KMS-11 (cell line): ENCODE results near the gene KRTAP10-3.

Source experiments
- H2AFZ ChIP-seq: fragments of 200-600 bp; sonication (generic); 2 replicates; pipeline ENCODE4 v1.6.1; 2016; ENCODE audit warnings: antibody characterized with exemption, mixed run types, low read depth
- H3K27ac ChIP-seq: fragments of 200-600 bp; sonication (generic); 2 replicates; pipeline ENCODE4 v1.6.1; 2016; ENCODE audit warnings: mild to moderate bottlenecking, mixed run types
- H3K27me3 ChIP-seq: fragments of 200-600 bp; sonication (generic); 2 replicates; pipeline ENCODE4 v1.6.1; 2017; ENCODE audit warnings: mild to moderate bottlenecking, low read depth, mixed run types, moderate library complexity; ENCODE audit not compliant: insufficient read depth
- H3K36me3 ChIP-seq: fragments of 200-600 bp; sonication (generic); 2 replicates; pipeline ENCODE4 v1.6.1; 2017; ENCODE audit warnings: mild to moderate bottlenecking, mixed run types; ENCODE audit not compliant: insufficient read depth
- H3K4me1 ChIP-seq: fragments of 200-600 bp; sonication (generic); 2 replicates; pipeline ENCODE4 v1.6.1; 2016; ENCODE audit warnings: mild to moderate bottlenecking, low read depth, mixed run types; ENCODE audit not compliant: poor library complexity, severe bottlenecking
- H3K4me2 ChIP-seq: fragments of 200-600 bp; sonication (generic); 2 replicates; pipeline ENCODE4 v1.7.0; 2016; ENCODE audit warnings: mild to moderate bottlenecking, mixed run types
- H3K4me3 ChIP-seq: fragments of 200-600 bp; sonication (generic); IDR thresholded peaks from 2 replicates; pipeline ENCODE4 v1.6.1; 2017; ENCODE audit warnings: low read depth, low read length, mixed read lengths; ENCODE audit not compliant: insufficient read depth
- H3K79me2 ChIP-seq: fragments of 200-600 bp; sonication (generic); 2 replicates; pipeline ENCODE4 v1.6.1; 2016; ENCODE audit warnings: low read depth, mixed run types; ENCODE audit not compliant: insufficient read depth
- H3K9ac ChIP-seq: fragments of 200-600 bp; sonication (generic); 2 replicates; pipeline ENCODE4 v1.6.1; 2016; ENCODE audit warnings: mild to moderate bottlenecking, mixed run types
- H4K20me1 ChIP-seq: fragments of 200-600 bp; sonication (generic); 2 replicates; pipeline ENCODE4 v1.6.1; 2016; ENCODE audit warnings: mild to moderate bottlenecking, mixed run types; ENCODE audit not compliant: insufficient read depth
- CTCF ChIP-seq: fragments of 200-600 bp; sonication (generic); conservative IDR thresholded peaks from 2 replicates; pipeline ENCODE4 v1.6.1; 2017; ENCODE audit warnings: low read depth, mild to moderate bottlenecking, antibody characterized with exemption, low read length, moderate library complexity, mixed read lengths

The KRTAP10-3 gene

GRCh38 chr21:44557491-44558328 lies 885 bp downstream of the KRTAP10-3 start:
- Histone ChIP-seq H3K4me3 (no peak overlapping the region), H2AFZ (no peak overlapping the region), H3K36me3 (no peaks in the 10 kb centered on the region), H3K79me2 (no peaks in the 10 kb centered on the region), H4K20me1 (no peaks in the 10 kb centered on the region), H3K9ac (no peak overlapping the region), H3K27ac (no peak overlapping the region), H3K27me3 (peaks cover 65% of the 10 kb centered on the region), H3K4me2 (no peak overlapping the region), H3K4me1 (no peaks in the 10 kb centered on the region)
- TF ChIP-seq CTCF, result no peak

- Histone ChIP-seq H3K27ac (no peak overlapping the region), H3K27me3 (peaks cover 71% of the 10 kb centered on the region), H3K4me3 (no peak overlapping the region), H3K79me2 (no peaks in the 10 kb centered on the region), H3K36me3 (no peaks in the 10 kb centered on the region), H3K9ac (no peak overlapping the region), H3K4me2 (no peak overlapping the region), H4K20me1 (no peaks in the 10 kb centered on the region), H3K4me1 (no peaks in the 10 kb centered on the region), H2AFZ (no peak overlapping the region)
- no peak for TF ChIP-seq CTCF
Measured at GRCh38 chr21:44556879-44557278, 1.7 kb downstream of the KRTAP10-3 start.

GRCh38 chr21:44555200-44555875 lies 3.3 kb downstream of the KRTAP10-3 start:
- Histone ChIP-seq H3K79me2 (no peaks in the 10 kb centered on the region), H3K36me3 (no peaks in the 10 kb centered on the region), H3K4me1 (no peaks in the 10 kb centered on the region), H3K27ac (no peak overlapping the region), H3K4me2 (no peak overlapping the region), H3K9ac (no peak overlapping the region), H3K27me3 (peaks cover 67% of the 10 kb centered on the region), H2AFZ (no peak overlapping the region), H3K4me3 (no peak overlapping the region), H4K20me1 (no peaks in the 10 kb centered on the region)
- no peak for TF ChIP-seq CTCF

DNA sequence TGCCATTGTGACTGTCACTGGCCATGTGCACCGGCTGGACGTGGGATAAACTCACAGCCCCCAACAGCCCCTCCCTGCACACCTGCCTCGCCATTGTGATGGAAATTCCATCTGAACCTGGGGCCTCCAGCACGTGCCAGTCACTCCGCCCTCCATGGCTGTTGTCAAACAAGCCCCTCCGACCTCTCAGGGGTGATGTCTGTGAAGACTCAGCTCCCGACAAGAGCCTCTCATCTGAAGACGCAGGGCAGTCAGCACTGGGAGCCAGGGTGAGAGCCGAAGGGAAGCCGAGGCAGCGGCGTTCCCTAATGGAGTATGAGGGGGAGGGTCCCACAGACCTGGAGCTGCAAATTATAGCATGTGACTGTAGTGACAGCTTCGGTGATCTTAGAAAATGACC lies 5.9 kb downstream of the KRTAP10-3 start:
- H3K27ac ChIP-seq, result no peak overlapping the region
- no peak overlapping the region for H3K4me3 ChIP-seq
- H3K9ac ChIP-seq, result no peak overlapping the region
- no peaks in the 10 kb centered on the region for H3K36me3 ChIP-seq
- H3K4me1 ChIP-seq, result no peaks in the 10 kb centered on the region
- H2AFZ ChIP-seq, result no peak overlapping the region
- peaks cover 70% of the 10 kb centered on the region for H3K27me3 ChIP-seq
- H4K20me1 ChIP-seq, result no peaks in the 10 kb centered on the region
- H3K4me2 ChIP-seq, result no peak overlapping the region
- no peak for TF ChIP-seq CTCF
- no peaks in the 10 kb centered on the region for H3K79me2 ChIP-seq
